ENCODE measurements around the gene TNFSF18. TPM values are rescaled to one million over a fixed set of nuclear protein-coding genes. Genes with fewer than 3 reads are reported as not detected.

Gene TNFSF18, protein sequence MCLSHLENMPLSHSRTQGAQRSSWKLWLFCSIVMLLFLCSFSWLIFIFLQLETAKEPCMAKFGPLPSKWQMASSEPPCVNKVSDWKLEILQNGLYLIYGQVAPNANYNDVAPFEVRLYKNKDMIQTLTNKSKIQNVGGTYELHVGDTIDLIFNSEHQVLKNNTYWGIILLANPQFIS
- 14.1 and 17.4 TPM in 2 replicates for total RNA-seq

DNA sequence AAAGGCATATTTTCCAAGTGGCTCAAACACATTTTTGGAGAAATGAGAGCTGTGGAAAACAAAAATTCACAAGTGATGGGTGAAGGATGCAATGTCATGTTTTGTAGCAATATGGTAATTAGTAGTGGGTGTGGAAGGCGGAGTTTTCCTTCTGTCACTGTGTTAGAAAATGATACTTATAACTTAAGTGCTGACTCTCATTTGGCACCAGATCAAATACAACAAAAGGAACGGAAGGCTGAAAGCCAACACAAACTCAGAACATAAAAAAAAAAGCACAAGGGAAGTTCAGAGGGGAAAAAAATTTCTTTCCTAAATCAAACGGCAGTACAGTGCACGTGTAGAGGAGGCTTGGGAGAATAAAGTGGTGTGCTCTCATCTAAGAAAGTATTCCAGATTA, at the start of gene TNFSF18:
TNFSF18 (minus strand) TSS at position 77 of the 400 bp plus-strand sequence; CDS start at position 32, 45 bp downstream.

Other genes starting within 250 kb of the TNFSF18 start
- gene TNFSF4, start 156.4 kb upstream of the TNFSF18 start, total RNA-seq, result 51.6 and 107 TPM in 2 replicates

All from endothelial cell of coronary artery (primary cell).